T follicular helper cell (primary cell): ENCODE results near the gene SMC3.
A peak's percentile ranks its signal among the peaks of the same experiment; 100 is the strongest.
"Not testable (repeated sequence)": the region's sequence is repeated elsewhere in the genome, so short reads cannot be mapped to it uniquely, and the experiment has no call there.

ENCODE experiments used
- DNase-seq: peaks from one replicate; pipeline ENCODE4 v3.0.0-alpha.2; 2020; ENCODE audit warnings: low read depth

SMC3 gene

GRCh38 chr10:110577056-110577455 lies 9.6 kb downstream of the SMC3 start:
- no peak for DNase-seq

- DNase-seq, result no peak
These were observed 16.5 kb downstream of the SMC3 start for GRCh38 chr10:110584006-110584405.

- no peak for DNase-seq
These were observed 24.3 kb downstream of the SMC3 start for GRCh38 chr10:110591760-110592159.

DNA sequence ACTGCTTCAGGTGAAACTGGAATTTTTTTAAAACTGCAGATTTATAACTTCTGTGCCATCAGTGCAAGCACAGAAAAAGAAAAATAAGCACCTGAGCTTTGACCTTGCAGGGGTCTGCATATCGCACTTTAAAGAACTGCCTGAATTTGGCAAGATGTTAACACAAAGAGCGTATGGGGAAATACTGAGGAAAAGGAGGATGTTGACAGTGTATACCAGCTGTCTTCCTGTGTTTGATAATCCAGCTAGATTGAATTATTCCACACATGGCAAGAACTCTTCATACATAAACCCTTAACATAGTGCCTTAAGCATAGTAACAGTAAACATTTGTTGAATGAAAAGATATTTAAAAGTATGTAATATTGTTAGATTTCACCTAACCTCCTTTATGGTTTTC lies 30.0 kb downstream of the SMC3 start:
- no peak for DNase-seq

- DNase-seq, result no peak
These were observed 33.1 kb downstream of the SMC3 start for GRCh38 chr10:110600487-110601101.

DNA sequence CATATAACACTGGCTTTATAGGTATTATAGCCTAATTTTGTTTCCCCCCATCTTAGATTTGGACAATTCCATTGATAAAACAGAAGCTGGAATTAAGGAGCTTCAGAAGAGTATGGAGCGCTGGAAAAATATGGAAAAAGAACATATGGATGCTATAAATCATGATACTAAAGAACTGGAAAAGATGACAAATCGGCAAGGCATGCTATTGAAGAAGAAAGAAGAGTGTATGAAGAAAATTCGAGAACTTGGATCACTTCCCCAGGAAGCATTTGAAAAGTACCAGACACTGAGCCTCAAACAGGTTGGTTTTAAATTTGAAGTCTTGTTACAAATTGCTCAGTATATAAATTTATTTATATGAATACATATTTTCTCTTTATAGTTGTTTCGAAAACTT lies 34.1 kb downstream of the SMC3 start:
- DNase-seq, result no peak

GRCh38 chr10:110608087-110608486 lies 40.6 kb downstream of the SMC3 start:
- DNase-seq, result no peak

DNA sequence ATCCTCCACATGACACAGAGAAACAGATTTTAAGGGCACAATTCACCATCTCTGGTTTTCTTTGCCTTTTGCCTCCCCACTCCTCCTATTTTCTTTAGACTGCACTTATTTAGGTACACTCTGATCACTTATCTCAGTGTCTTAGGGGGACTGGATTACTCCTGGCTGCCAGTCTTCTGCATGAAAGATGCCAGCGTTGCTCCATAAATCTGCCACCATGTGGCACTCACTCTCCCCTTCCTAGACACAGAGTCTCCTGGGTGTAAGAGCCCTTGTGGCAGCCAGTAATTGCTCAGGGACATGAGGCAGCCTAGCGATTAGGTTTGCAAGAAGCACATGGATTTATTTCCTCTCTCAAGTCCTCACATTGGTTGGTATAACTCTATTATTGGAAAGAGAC lies 42.1 kb downstream of the SMC3 start:
- DNase-seq, result no peak

- peak; percentile 28 for DNase-seq
These were observed 42.8 kb downstream of the SMC3 start for GRCh38 chr10:110610308-110610774.

DNA sequence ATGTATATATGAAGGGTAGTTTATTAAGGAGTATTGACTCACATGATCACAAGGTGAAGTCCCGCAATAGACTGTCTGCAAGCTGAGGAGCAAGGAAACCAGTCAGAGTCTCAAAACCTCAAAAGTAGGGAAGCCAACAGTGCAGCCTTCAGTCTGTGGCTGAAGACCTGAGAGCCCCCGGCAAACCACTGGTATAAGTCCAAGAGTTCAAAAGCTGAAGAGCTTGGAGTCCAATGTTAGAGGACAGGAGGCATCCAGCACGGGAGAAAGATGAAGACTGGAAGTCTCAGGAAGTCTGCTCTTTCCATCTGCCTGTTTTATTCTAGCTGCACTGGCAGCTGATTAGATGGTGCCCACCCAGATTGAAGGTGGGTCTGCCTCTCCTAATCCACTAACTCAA lies 43.3 kb downstream of the SMC3 start:
- DNase-seq, result not testable (repeated sequence)

DNA sequence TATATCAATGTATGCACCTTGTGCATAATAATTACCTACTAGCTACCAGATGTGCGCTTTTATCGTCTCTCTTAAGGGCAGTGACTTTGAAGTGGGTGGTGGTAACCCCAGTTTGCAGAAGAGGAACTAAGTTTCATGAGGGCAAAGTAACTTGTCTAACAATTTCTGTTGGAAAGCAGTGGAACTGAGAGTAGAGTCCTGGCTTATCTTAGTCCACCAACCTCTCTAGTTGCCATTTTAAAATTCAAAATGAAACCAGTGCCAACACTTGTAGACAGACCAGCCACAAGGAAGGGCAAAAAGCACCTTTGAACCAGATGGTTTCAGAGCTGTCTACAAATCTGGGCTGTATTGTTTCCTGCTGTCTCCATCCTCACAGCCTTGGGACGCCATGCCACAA lies 44.6 kb downstream of the SMC3 start:
- no peak for DNase-seq

DNA sequence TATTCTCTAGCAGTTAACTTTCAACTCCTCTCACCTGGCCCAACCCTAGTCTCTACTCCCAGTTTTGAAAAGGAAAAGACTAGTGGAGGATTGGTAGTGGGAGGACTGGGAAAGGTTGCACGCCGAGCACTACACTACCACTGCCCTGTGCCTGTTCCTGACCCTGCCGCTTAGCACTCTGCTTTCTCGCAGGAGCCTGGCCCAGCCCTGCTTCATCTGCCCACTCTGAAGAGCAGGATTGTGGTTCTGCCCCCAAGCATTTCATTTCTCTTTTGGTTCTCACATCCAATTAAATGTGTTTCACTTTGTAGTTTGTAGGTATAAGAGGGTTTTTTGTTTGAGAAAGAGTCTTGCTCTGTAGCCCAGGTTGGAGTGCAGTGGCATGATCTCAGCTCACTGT lies 45.1 kb downstream of the SMC3 start:
- DNase-seq, result no peak

DNA sequence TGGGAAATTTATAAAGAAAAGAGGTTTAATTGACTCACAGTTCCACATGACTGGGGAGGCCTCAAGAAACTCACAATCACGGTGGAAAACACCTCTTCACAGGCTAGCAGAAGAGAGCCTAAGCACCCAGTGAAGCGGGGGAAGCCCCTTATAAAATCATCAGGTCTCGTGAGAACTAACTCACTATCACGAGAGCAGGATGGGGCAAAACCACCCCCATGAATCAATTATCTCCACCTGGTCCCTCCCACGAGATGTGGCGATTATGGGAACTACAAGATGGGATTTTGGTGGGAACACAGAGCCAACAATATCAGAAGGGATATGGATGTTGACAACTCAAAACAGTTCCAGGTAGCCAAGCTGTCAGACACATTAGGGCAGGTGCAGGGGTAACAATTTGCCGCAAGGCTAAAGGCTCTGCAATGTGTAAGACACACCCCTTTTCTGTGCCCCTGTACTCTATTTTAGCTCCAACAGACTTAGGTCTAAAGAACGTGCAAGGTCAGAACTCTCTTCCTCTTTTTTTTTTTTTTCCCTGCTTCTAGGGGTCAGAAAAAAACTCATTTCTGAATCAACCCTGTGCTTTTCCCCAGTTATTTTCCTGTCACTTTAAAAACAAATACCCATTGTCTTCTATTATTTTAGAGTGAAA lies 46.0 kb downstream of the SMC3 start:
- no peak for DNase-seq

DNA sequence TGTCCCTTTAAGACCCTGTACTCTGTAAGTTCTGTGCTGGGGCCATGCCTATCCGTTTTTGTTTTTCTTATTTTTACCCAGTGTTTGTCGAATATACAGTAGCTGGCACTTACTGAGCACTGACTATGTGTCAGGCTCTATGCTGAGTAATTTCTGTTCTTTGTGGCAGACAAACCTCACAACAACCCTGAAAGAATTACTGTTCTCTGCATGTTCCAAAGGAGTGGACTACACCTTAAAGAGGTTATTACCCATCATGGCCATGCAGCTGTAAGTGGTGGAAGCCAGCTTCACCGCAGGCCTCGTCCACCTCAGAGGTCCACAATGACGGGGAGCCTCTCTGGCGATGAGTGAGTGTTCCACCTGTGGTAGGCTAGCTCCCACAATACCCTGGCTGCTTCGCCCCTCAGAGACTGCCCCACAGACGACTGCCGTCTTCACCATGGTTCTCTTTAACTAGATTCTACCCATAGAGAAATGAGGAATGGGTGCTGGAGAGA lies 46.6 kb downstream of the SMC3 start:
- no peak for DNase-seq

- DNase-seq, result no peak
These were observed 47.7 kb downstream of the SMC3 start for GRCh38 chr10:110615057-110615747.

DNA sequence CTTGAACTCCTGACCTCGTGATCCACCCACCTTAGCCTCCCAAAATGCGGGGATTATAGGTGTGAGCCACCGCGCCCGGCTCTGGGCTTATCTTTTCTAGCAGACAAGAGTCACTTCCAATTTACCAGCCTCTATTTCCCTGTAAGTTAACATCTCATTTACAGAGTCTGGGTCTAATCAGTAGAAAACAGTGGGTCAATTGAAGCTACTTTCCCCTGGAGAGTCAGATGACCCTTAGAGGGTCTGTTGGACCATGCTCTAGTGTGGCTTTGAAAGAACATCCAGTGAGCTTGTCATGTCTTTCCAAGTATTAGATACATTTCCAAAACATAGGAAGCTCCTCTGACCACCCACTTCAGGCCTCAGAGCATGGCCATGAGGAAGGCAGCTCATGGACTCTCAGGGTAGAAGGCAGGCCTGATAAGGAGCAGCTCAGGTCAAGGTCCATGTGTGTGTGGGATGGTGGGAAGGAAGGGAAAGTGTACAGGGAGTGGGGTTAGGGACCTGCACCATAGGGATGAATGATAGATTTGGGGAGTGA lies 49.1 kb downstream of the SMC3 start:
- no peak for DNase-seq

DNA sequence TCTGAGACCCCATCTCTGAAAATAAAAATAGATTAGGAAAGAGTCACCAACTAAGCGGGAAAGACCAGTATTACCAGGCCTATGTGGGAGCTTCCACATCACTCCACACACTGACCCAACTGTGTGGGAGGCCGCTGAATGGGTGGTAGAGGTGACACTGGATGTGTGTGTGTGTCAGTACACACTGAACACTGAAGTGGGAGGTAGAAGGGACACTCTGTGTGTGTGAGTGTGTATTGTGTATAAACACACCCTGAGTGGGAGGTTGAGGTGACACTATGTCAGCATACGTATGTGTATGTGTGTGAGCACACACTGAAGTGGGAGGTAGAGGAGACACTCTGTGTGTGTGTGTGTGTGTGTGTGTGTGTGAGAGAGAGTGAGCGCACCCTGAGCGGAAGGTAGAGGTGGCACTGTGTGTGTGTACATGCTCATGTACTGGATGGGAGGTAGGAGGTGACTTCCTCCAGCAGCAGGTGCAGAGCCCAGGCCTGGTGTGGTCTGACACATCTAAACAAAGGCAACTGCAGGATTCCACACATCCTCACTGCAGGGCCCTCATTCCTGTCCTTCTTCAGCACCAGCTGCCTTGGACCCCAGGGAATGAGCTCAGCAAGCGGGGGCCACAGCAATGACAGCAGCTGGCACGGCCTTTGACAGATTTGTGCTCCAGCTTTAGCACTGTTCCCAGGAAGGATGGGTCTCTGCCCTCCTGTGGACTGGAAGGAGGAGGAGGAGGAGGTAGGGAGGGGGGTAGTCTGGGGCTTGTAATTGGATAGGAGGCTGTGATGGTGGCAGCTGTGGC lies 50.1 kb downstream of the SMC3 start:
- no peak for DNase-seq

- DNase-seq, result no peak
These were observed 50.7 kb downstream of the SMC3 start for GRCh38 chr10:110618230-110618610.

DNA sequence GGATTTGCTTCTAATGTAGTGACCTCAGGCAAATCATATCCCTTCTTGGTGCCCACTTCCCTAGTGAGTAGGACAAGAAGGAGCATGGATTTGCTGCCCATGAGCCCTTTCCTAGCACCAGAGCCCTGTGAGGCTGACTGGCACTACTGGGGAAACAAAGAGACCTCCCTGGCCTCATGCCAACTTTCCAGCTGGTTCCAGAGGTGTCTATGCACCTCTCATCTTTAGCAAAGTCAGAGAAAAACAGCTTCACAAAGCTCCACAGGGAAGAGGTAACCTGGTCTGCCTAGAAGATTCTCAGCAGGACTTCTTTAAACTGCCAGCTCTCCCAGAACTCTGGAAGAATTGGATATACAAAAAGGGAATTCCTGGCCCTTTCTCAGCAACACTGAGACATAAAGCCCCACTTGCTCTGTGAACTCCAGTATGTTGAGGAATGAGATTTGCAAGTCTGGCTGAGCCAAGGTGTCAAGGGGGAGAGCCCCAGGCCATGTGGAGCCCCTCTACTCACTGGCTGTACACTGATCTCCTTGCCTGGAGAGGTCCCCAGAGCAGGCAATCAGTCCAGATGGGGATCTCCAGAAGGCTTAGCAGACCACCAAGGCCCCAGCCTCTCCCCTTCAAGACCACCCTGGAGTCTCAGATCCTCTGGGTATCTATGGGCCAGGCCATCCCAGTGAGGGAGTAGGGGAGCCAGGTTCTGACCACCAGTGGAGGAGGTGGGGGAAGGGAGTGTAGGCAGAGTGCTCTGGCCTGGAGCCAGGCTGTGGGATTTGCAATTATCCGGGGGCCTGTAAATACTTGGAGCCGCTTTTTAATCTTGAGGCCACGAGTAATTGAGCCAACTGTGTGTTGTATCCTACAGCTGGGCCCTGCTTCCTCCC lies 52.3 kb downstream of the SMC3 start:
- no peak for DNase-seq

DNA sequence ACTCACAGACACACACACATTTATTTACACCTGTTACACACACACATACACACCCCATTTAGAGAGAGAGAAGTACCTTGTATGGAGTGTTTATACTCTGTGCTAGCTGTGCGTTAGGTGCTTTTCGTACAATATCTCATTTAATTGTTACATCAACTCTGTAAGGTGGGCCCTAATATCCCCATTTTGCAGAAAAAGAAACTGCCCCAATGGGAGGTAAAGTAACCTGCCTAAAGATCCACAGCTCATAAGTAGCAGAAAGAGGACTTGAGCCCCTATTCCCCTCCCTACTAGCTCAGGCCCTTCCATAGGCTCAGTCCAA lies 52.9 kb downstream of the SMC3 start:
- DNase-seq, result no peak

- not testable (repeated sequence) for DNase-seq
These were observed 55.8 kb downstream of the SMC3 start for GRCh38 chr10:110623316-110623715.
